NT2/D1 (cell line): ENCODE data around the gene IL1RN.

ENCODE experiments used
- SUZ12 ChIP-seq: IDR thresholded peaks from 2 replicates; pipeline ENCODE4 v1.6.1; 2011; ENCODE audit not compliant: insufficient read length, insufficient read depth; ENCODE audit errors: extremely low read depth
- YY1 ChIP-seq: IDR thresholded peaks from 2 replicates; pipeline ENCODE4 v1.6.1; 2011; ENCODE audit not compliant: insufficient read length, insufficient read depth

GRCh38 chr2:113144259-113144658 is 16.9 kb downstream of the IL1RN start:
- TF ChIP-seq YY1: no peak
- no peak for TF ChIP-seq SUZ12
